ENCODE data around the gene DRAP1. TPM values are rescaled to one million over a fixed set of nuclear protein-coding genes. Genes with fewer than 3 reads are reported as not detected.
A peak's percentile ranks its signal among the peaks of the same experiment; 100 is the strongest.

The DRAP1 gene
- total and polyA plus RNA-seq, 3 experiments from 2014 or later = 94.6 to 115 (median 103) TPM

DNA sequence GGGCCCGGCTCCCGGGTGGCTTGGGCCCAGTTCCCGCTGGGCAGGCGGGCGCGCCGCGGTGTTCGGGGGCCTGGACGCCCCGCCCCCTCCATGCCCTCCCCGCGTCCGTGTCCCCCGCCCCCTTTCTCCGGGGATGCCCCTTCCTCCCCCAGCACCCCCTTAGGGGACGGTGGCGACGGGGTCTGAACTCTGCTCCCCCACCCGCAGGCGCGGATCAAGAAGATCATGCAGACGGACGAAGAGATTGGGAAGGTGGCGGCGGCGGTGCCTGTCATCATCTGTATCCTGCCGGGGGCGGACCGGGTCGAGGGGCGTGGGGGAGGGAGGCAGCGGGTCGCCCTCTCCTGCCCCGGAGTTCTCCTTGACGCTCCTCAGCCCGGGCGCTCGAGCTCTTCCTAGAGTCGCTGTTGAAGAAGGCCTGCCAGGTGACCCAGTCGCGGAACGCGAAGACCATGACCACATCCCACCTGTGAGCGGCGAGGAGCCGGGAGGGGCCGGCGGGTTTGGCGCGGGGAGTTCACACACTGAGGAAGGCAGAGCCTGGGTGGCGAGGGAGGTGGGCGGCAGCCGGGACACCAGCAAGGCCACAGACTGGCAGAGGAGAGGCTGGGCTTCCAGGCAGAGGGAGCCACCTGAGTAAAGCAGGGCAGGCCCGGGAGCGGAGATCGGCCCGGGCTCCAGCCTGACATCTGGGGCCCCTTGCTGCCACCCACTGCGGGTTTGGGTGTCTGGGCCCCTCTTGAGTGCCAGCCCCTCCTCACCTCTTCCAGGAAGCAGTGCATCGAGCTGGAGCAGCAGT lies 546 bp downstream of the DRAP1 start:
- Histone ChIP-seq H3K4me3 (ENCODE audit: low read length) (peak overlapping the region; percentile 84), H3K9me3 (ENCODE audit: low read length) (no peaks in the 10 kb centered on the region), H3K27ac (ENCODE audit: low read depth, low read length) (peak overlapping the region; percentile 73), H3K27me3 (ENCODE audit: insufficient read depth, low read length, poor library complexity, severe bottlenecking) (no peaks in the 10 kb centered on the region), H3K4me1 (ENCODE audit: insufficient read depth, low read length) (peaks cover 38% of the 10 kb centered on the region), H3K36me3 (ENCODE audit: insufficient read depth, low read length) (peaks cover 16% of the 10 kb centered on the region)
- H3K4me3 Mint-ChIP-seq = peak overlapping the region; percentile 87 to 98 (median 93)
- peaks cover 0 to 1% of the 10 kb centered on the region in 2 donors for H3K27me3 Mint-ChIP-seq
- peak in 3 of 5 donors; percentile 57 to 81 (median 66) for DNase-seq
- H3K4me1 Mint-ChIP-seq = peaks cover 27 to 60% (median 32%) of the 10 kb centered on the region in 3 donors
- peaks cover 4 to 49% (median 6%) of the 10 kb centered on the region in 3 donors for H3K36me3 Mint-ChIP-seq
- H3K27ac Mint-ChIP-seq = peak overlapping the region; percentile 80 to 98 (median 89)
- POLR2A ChIA-PET = interaction anchor here (0.9 to 1.2 kb wide), 3 partner anchors 8 to 31 kb away, joined by 3 to 7 read pairs (median 3); partner anchors contain the start of genes CCDC85B and FIBP
- H3K9me3 Mint-ChIP-seq = no peaks in the 10 kb centered on the region
- CTCF ChIA-PET = interaction anchor here (1.0 to 3.4 kb wide), 3 partner anchors 29 to 35 kb away, joined by 4 to 17 read pairs (median 11); partner anchors contain the start of genes CCDC85B and FIBP

DNA sequence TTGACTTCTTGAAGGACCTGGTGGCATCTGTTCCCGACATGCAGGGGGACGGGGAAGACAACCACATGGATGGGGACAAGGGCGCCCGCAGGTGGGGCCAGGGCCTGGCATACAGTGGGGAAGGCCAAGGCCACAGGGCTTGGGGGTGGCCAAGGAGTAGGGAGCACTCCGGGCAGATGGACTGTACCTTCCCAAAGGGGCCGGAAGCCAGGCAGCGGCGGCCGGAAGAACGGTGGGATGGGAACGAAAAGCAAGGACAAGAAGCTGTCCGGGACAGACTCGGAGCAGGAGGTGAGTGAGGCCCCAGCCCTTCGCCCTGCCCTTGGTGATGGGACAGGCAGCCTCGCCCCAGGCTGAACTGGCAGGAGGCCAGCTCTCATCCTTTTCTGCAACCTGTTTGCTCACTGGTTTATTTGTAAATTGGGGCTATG lies 1.2 kb downstream of the DRAP1 start:
- Histone ChIP-seq H3K4me1 (ENCODE audit: insufficient read depth, low read length) (peaks cover 38% of the 10 kb centered on the region), H3K27ac (ENCODE audit: low read depth, low read length) (peak overlapping the region; percentile 73)
- H3K27me3 Mint-ChIP-seq = peaks cover 0 to 1% of the 10 kb centered on the region in 2 donors

GRCh38 chr11:65921033-65921555 lies 1.9 kb downstream of the DRAP1 start:
- no peaks in the 10 kb centered on the region for H3K9me3 Mint-ChIP-seq
- H3K4me1 Mint-ChIP-seq = peaks cover 24 to 52% (median 28%) of the 10 kb centered on the region in 3 donors
- H3K27me3 ChIP-seq (ENCODE audit: insufficient read depth, low read length, poor library complexity, severe bottlenecking) = no peaks in the 10 kb centered on the region
- ChIA-PET CTCF (interaction anchor here (1.0 to 3.4 kb wide), 3 partner anchors 31 to 36 kb away, joined by 3 to 17 read pairs (median 11); partner anchors contain the start of genes CCDC85B and FIBP), POLR2A (interaction anchor here (0.7 to 1.3 kb wide), 4 partner anchors 31 to 161 kb away, joined by 3 to 4 read pairs (median 3); partner anchors contain the start of gene CCDC85B)
- peaks cover 0 to 1% of the 10 kb centered on the region in 2 donors for H3K27me3 Mint-ChIP-seq
- H3K36me3 Mint-ChIP-seq = peaks cover 4 to 49% (median 6%) of the 10 kb centered on the region in 3 donors
- peaks cover 35% of the 10 kb centered on the region for H3K4me1 ChIP-seq (ENCODE audit: insufficient read depth, low read length)
- H3K27ac ChIP-seq (ENCODE audit: low read depth, low read length) = no peak overlapping the region
- H3K27ac Mint-ChIP-seq = peak overlapping the region in 2 of 8 donors; percentile 54 to 55
- no peak overlapping the region for H3K4me3 ChIP-seq (ENCODE audit: low read length)
- H3K9me3 ChIP-seq (ENCODE audit: low read length) = no peaks in the 10 kb centered on the region
- H3K36me3 ChIP-seq (ENCODE audit: insufficient read depth, low read length) = peaks cover 16% of the 10 kb centered on the region
- peak overlapping the region in 5 of 7 donors; percentile 72 to 94 (median 92) for H3K4me3 Mint-ChIP-seq
- no peak for DNase-seq

More for the DNA sequence above, 1.2 kb downstream of the DRAP1 start:
- CTCF ChIA-PET = interaction anchor here (1.0 to 3.4 kb wide), 4 partner anchors 30 to 35 kb away, joined by 3 to 17 read pairs (median 8); partner anchors contain the start of genes CCDC85B and FIBP
- no peak for DNase-seq
- Mint-ChIP-seq H3K4me1 (peaks cover 21 to 53% (median 28%) of the 10 kb centered on the region in 3 donors), H3K9me3 (no peaks in the 10 kb centered on the region), H3K36me3 (peaks cover 4 to 45% (median 6%) of the 10 kb centered on the region in 3 donors), H3K27ac (peak overlapping the region in 7 of 8 donors; percentile 85 to 98 (median 90)), H3K4me3 (peak overlapping the region; percentile 87 to 98 (median 93))
- H3K27me3 ChIP-seq (ENCODE audit: insufficient read depth, low read length, poor library complexity, severe bottlenecking) = no peaks in the 10 kb centered on the region
- H3K4me3 ChIP-seq (ENCODE audit: low read length) = peak overlapping the region; percentile 84
- POLR2A ChIA-PET = interaction anchor here (0.7 to 1.2 kb wide), 4 partner anchors 8 to 46 kb away, joined by 3 to 7 read pairs (median 3); partner anchors contain the start of genes CCDC85B and FIBP
- H3K9me3 ChIP-seq (ENCODE audit: low read length) = no peaks in the 10 kb centered on the region
- peaks cover 16% of the 10 kb centered on the region for H3K36me3 ChIP-seq (ENCODE audit: insufficient read depth, low read length)

- H3K27ac Mint-ChIP-seq = peak overlapping the region in 4 of 8 donors; percentile 50 to 76 (median 74)
- ChIA-PET CTCF (interaction anchor here (2.9 to 3.4 kb wide), 3 partner anchors 31 to 37 kb away, joined by 11 to 17 read pairs (median 13); partner anchors contain the start of genes CCDC85B and FIBP), POLR2A (interaction anchor here (0.7 to 1.3 kb wide), 2 partner anchors 32 to 161 kb away, joined by 3 to 4 read pairs; partner anchors contain the start of gene CCDC85B)
- Histone ChIP-seq H3K9me3 (ENCODE audit: low read length) (no peaks in the 10 kb centered on the region), H3K27me3 (ENCODE audit: insufficient read depth, low read length, poor library complexity, severe bottlenecking) (no peaks in the 10 kb centered on the region), H3K4me3 (ENCODE audit: low read length) (no peak overlapping the region), H3K36me3 (ENCODE audit: insufficient read depth, low read length) (peaks cover 16% of the 10 kb centered on the region), H3K4me1 (ENCODE audit: insufficient read depth, low read length) (peaks cover 28% of the 10 kb centered on the region), H3K27ac (ENCODE audit: low read depth, low read length) (no peak overlapping the region)
- H3K9me3 Mint-ChIP-seq = no peaks in the 10 kb centered on the region
- H3K4me3 Mint-ChIP-seq = peak overlapping the region in 5 of 7 donors; percentile 35 to 71 (median 52)
- H3K4me1 Mint-ChIP-seq = peaks cover 19 to 45% (median 21%) of the 10 kb centered on the region in 3 donors
- no peak for DNase-seq
- no peaks in the 10 kb centered on the region for H3K27me3 Mint-ChIP-seq
- H3K36me3 Mint-ChIP-seq = peaks cover 4 to 46% (median 6%) of the 10 kb centered on the region in 3 donors
Observed at GRCh38 chr11:65921876-65922275, 2.6 kb downstream of the DRAP1 start.

DNA sequence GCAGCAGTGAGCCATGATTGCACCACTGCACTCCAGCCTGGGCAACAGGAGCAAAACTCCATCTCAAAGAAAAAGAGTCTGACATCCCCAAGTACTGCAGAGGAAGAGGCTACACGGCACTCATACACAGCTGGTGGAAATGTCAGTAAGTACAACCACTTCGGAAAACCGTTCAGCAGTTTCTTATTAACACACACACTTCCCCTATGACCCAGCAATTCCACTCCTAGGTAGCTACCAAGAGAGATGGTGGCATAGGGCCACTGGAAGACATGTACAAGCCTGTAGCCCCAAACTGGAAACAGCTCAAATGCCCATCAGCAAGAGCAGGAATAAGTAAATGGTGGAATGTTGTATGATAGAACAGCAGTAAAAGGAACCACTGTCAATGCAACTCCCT lies 3.3 kb downstream of the DRAP1 start:
- H3K27me3 ChIP-seq (ENCODE audit: insufficient read depth, low read length, poor library complexity, severe bottlenecking) = no peaks in the 10 kb centered on the region
- POLR2A ChIA-PET = interaction anchor here (0.9 kb wide), 1 partner anchor 57 kb away, joined by 4 read pairs; no protein-coding TSS in a partner anchor
- no peak for DNase-seq
- Mint-ChIP-seq H3K4me3 (peak overlapping the region in 5 of 7 donors; percentile 35 to 71 (median 52)), H3K4me1 (peaks cover 19 to 45% (median 23%) of the 10 kb centered on the region in 3 donors), H3K36me3 (peaks cover 4 to 42% (median 6%) of the 10 kb centered on the region in 3 donors), H3K27ac (peak overlapping the region in 6 of 8 donors; percentile 36 to 81 (median 74)), H3K9me3 (no peaks in the 10 kb centered on the region), H3K27me3 (no peaks in the 10 kb centered on the region)
- H3K27ac ChIP-seq (ENCODE audit: low read depth, low read length) = no peak overlapping the region
- CTCF ChIA-PET = interaction anchor here (2.9 to 3.4 kb wide), 3 partner anchors 32 to 38 kb away, joined by 11 to 17 read pairs (median 13); partner anchors contain the start of genes CCDC85B and FIBP
- peaks cover 27% of the 10 kb centered on the region for H3K4me1 ChIP-seq (ENCODE audit: insufficient read depth, low read length)
- no peak overlapping the region for H3K4me3 ChIP-seq (ENCODE audit: low read length)
- H3K9me3 ChIP-seq (ENCODE audit: low read length) = no peaks in the 10 kb centered on the region
- H3K36me3 ChIP-seq (ENCODE audit: insufficient read depth, low read length) = peaks cover 10% of the 10 kb centered on the region

DNA sequence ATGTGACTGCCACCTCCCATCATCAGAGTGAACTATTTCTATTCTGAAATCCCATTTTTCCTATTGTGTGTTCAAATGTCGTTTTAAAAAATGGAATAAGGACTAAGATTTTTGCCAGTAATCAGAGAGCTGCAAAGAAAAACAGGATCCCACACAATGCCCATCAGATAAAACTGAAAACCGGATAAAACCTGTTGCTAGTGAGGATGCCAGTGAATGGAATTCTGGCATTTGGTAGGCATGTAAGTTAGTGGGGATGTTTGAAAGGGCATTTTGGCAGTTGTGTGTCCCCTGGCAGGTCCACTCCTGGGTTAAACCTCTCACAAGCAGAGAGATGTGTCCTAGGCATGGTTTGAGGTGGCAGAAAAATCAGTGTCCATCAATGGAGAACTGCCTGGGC lies 6.2 kb downstream of the DRAP1 start:
- DNase-seq = no peak
- H3K27ac Mint-ChIP-seq = peak overlapping the region in 5 of 8 donors; percentile 5 to 87 (median 29)
- peaks cover 10% of the 10 kb centered on the region for H3K36me3 ChIP-seq (ENCODE audit: insufficient read depth, low read length)
- no peaks in the 10 kb centered on the region for H3K27me3 Mint-ChIP-seq
- H3K4me1 ChIP-seq (ENCODE audit: insufficient read depth, low read length) = peaks cover 29% of the 10 kb centered on the region
- no peak overlapping the region for H3K4me3 ChIP-seq (ENCODE audit: low read length)
- no peak overlapping the region for H3K27ac ChIP-seq (ENCODE audit: low read depth, low read length)
- H3K4me1 Mint-ChIP-seq = peaks cover 29 to 48% (median 34%) of the 10 kb centered on the region in 3 donors
- H3K4me3 Mint-ChIP-seq = peak overlapping the region in 1 of 7 donors; percentile 75
- H3K36me3 Mint-ChIP-seq = peaks cover 4 to 30% (median 6%) of the 10 kb centered on the region in 3 donors
- ChIA-PET CTCF (interaction anchor here (1.4 to 8.0 kb wide), 2 partner anchors 35 to 40 kb away, joined by 3 to 60 read pairs; partner anchors contain the start of genes CCDC85B and FIBP), POLR2A (no interaction called here)
- no peaks in the 10 kb centered on the region for H3K9me3 Mint-ChIP-seq
- H3K9me3 ChIP-seq (ENCODE audit: low read length) = no peaks in the 10 kb centered on the region
- H3K27me3 ChIP-seq (ENCODE audit: insufficient read depth, low read length, poor library complexity, severe bottlenecking) = no peaks in the 10 kb centered on the region

DNA sequence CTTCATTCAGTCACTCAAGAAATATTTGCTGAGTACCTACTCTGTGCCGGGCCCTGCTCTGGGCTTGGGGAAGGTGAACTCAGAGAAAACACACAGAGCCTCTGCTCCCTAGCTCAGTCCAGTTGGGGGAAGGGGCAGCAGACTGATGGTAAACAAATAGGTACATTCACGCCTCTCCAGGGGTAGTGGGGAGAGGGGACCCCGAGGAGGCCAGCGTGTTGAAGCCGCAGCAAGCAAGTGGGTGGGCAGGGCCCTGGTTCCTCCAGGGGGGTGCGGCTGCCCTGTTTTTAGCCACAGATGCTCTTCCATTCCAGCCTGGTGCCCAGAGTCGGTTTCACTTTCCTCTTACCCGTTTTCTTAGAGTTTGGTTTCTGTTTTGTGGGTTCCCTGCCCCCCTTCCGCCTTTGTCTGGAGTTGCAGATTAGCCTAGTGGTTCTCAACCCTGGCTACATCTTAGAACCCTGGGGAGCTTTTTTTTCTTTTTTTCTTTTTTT lies 8.7 kb downstream of the DRAP1 start:
- ChIA-PET POLR2A (interaction anchor here (0.5 to 1.5 kb wide), 10 partner anchors 8 to 491 kb away, joined by 3 to 11 read pairs (median 4); partner anchors contain the start of genes CCDC85B and MUS81), CTCF (interaction anchor here (0.7 to 8.0 kb wide), 6 partner anchors 10 to 216 kb away, joined by 3 to 60 read pairs (median 4); partner anchors contain the start of genes CCDC85B, FIBP and KAT5)
- H3K36me3 Mint-ChIP-seq = peaks cover 0 to 12% (median 4%) of the 10 kb centered on the region in 3 donors
- H3K27ac Mint-ChIP-seq = peak overlapping the region; percentile 89 to 99 (median 96)
- Histone ChIP-seq H3K36me3 (ENCODE audit: insufficient read depth, low read length) (peaks cover 6% of the 10 kb centered on the region), H3K4me1 (ENCODE audit: insufficient read depth, low read length) (peaks cover 22% of the 10 kb centered on the region), H3K27ac (ENCODE audit: low read depth, low read length) (peak overlapping the region; percentile 70), H3K9me3 (ENCODE audit: low read length) (no peaks in the 10 kb centered on the region), H3K27me3 (ENCODE audit: insufficient read depth, low read length, poor library complexity, severe bottlenecking) (no peaks in the 10 kb centered on the region), H3K4me3 (ENCODE audit: low read length) (peak overlapping the region; percentile 63)
- peaks cover 23 to 45% (median 32%) of the 10 kb centered on the region in 3 donors for H3K4me1 Mint-ChIP-seq
- peak; percentile 59 to 88 (median 78) for DNase-seq
- no peaks in the 10 kb centered on the region for H3K9me3 Mint-ChIP-seq
- H3K27me3 Mint-ChIP-seq = no peaks in the 10 kb centered on the region
- peak overlapping the region; percentile 55 to 88 (median 77) for H3K4me3 Mint-ChIP-seq

Data from CD8-positive, alpha-beta memory T cell (primary cell).